ENCODE measurements around the gene LIMA1. TPM values are rescaled to one million over a fixed set of nuclear protein-coding genes. Genes with fewer than 3 reads are reported as not detected.
"Not testable (repeated sequence)": the region's sequence is repeated elsewhere in the genome, so short reads cannot be mapped to it uniquely, and the experiment has no call there.

The LIMA1 gene
- total RNA-seq, 4 donors from 2014 or later: 151 to 259 (median 243) TPM

DNA sequence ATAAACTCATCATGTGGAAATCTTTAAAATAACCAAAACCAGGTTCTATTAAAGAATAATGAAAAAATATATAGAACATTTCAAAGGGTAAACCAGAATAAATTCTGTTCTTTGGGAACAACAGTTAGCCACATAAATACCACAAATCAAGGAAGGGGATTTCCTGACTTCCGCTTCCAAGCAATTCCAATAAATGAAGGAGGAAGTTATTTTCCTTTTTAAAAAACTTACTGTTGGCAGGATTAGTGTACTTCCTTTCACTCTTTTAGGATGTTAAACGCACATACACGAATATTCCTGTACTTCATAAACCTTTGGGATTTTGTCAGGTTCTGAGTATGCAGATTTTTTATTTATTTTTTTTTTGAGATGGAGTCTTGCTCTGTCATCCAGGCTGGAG, 13.7 kb upstream of the LIMA1 start:
- in situ Hi-C loops (cut with MboI; ENCODE audit: low pct_ligation_motif_present in 1 of 4, low pct_unique_long_range_greater_than_20kb in 1 of 4, low sequenced_read_pairs in 3 of 4): no loop called here
- Histone ChIP-seq H3K4me1 (peaks cover 0 to 19% (median 4%) of the 10 kb centered on the region in 4 donors), H3K36me3 (no peaks in the 10 kb centered on the region), H3K4me3 (no peak overlapping the region), H3K27me3 (no peaks in the 10 kb centered on the region), H3K9me3 (no peaks in the 10 kb centered on the region), H3K27ac (peak overlapping the region; percentile 14 to 58 (median 32))
- TF ChIP-seq POLR2AphosphoS5 (IDR thresholded peaks at IDR 0.05): no peak
- TF ChIP-seq EP300 (IDR thresholded peaks at IDR 0.05; ENCODE audit: low read depth): no peak
- TF ChIP-seq, protein P1, sequence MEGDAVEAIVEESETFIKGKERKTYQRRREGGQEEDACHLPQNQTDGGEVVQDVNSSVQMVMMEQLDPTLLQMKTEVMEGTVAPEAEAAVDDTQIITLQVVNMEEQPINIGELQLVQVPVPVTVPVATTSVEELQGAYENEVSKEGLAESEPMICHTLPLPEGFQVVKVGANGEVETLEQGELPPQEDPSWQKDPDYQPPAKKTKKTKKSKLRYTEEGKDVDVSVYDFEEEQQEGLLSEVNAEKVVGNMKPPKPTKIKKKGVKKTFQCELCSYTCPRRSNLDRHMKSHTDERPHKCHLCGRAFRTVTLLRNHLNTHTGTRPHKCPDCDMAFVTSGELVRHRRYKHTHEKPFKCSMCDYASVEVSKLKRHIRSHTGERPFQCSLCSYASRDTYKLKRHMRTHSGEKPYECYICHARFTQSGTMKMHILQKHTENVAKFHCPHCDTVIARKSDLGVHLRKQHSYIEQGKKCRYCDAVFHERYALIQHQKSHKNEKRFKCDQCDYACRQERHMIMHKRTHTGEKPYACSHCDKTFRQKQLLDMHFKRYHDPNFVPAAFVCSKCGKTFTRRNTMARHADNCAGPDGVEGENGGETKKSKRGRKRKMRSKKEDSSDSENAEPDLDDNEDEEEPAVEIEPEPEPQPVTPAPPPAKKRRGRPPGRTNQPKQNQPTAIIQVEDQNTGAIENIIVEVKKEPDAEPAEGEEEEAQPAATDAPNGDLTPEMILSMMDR (IDR thresholded peaks at IDR 0.05): no peak
- TF ChIP-seq POLR2A (IDR thresholded peaks at IDR 0.05): no peak
- no peak for DNase-seq
- whole genome bisulfite sequencing, 2 donors (ENCODE audit: low coverage in 1 of 2): 27 to 40% methylated on average over 3 of the region's 3 CpGs
- intact Hi-C loops (cut with DNase I; ENCODE audit: low total_unique reads): no loop called here

DNA sequence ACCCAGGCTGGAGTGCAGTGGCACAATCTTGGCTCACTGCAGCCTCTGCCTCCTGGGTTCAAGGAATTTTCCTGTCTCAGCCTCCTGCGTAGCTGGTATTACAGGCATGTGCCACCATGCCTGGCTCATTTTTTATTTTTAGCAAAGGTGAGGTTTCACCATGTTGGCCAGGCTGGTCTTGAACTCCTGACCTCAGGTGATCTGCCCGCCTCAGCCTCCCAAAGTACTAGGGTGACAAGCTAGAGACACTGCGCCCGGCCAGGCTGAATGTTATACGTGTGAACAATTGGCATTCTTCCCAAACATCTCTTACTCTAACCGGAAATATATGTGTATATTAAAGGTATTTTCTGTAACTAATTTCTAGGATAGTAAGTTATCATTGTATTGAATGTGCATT, 13.2 kb upstream of the LIMA1 start:
- in situ Hi-C loops (cut with MboI; ENCODE audit: low pct_ligation_motif_present in 1 of 4, low pct_unique_long_range_greater_than_20kb in 1 of 4, low sequenced_read_pairs in 3 of 4) (no loop called here), intact Hi-C loops (cut with DNase I; ENCODE audit: low total_unique reads) (no loop called here)
- DNase-seq: no peak
- H3K9me3 ChIP-seq: no peaks in the 10 kb centered on the region
- H3K27me3 ChIP-seq: no peaks in the 10 kb centered on the region
- H3K27ac ChIP-seq: peak overlapping the region in 3 of 4 donors; percentile 14 to 58 (median 41)
- TF ChIP-seq EP300 (IDR thresholded peaks at IDR 0.05; ENCODE audit: low read depth): no peak
- 72 to 84% methylated on average over 4 to 6 of the region's 6 CpGs for WGBS, 2 donors (ENCODE audit: low coverage in 1 of 2)
- peaks cover 0 to 19% (median 4%) of the 10 kb centered on the region in 4 donors for H3K4me1 ChIP-seq
- H3K4me3 ChIP-seq: no peak overlapping the region
- no peaks in the 10 kb centered on the region for H3K36me3 ChIP-seq

DNA sequence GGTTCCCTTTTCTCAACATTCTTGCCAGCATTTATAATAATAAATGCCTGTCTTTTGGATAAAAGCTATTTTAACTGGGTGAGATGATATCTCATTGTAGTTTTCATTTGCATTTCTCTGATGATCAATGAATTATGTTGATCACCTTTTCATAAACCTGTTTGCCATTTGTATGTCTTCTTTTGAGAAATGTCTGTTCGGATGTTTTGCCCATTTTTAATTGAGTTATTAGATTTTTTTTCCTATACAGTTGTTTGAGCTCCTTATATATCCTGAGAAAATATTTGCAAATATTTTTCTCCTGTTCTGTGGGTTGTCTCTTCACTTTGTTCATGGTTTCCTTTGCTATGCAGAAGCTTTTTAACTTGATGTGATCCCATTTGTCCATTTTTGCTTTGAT, 8.1 kb upstream of the LIMA1 start:
- Histone ChIP-seq H3K4me3 (no peak overlapping the region), H3K36me3 (no peaks in the 10 kb centered on the region), H3K9me3 (no peaks in the 10 kb centered on the region), H3K27me3 (no peaks in the 10 kb centered on the region), H3K4me1 (no peaks in the 10 kb centered on the region), H3K27ac (no peak overlapping the region)
- WGBS, 2 donors (ENCODE audit: low coverage in 1 of 2): 100% methylated on average over 1 of the region's 1 CpG
- intact Hi-C loops (cut with DNase I; ENCODE audit: low total_unique reads) (no loop called here), in situ Hi-C loops (cut with MboI; ENCODE audit: low pct_ligation_motif_present in 1 of 4, low pct_unique_long_range_greater_than_20kb in 1 of 4, low sequenced_read_pairs in 3 of 4) (no loop called here)
- DNase-seq: no peak
- TF ChIP-seq POLR2AphosphoS5 (IDR thresholded peaks at IDR 0.05): no peak
- TF ChIP-seq, protein P1 (IDR thresholded peaks at IDR 0.05): no peak
- TF ChIP-seq EP300 (IDR thresholded peaks at IDR 0.05; ENCODE audit: low read depth): no peak
- TF ChIP-seq POLR2A (IDR thresholded peaks at IDR 0.05): no peak

DNA sequence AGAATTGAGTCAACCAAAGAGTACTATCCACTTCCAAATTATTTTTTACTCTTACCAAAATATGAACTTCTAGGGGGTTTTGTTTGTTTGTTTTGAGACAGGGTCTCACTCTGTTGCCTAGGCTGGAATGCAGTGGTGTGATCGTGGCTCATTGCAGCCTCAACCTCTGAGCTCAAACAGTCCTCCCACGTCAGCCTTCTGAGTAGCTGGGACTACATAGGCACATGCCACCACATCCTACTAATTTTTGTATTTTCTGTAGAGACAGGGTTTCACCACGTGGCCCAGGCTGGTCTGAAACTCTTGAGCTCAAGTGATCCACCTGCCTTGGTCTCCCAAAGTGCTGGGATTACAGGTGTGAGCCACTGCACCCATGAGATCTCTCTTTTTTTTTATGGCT, 7.4 kb upstream of the LIMA1 start:
- H3K9me3 ChIP-seq; DNase-seq; H3K27me3 ChIP-seq; H3K4me1 ChIP-seq; H3K27ac ChIP-seq; H3K36me3 ChIP-seq; in situ Hi-C loops (cut with MboI; ENCODE audit: low pct_ligation_motif_present in 1 of 4, low pct_unique_long_range_greater_than_20kb in 1 of 4, low sequenced_read_pairs in 3 of 4); intact Hi-C loops (cut with DNase I; ENCODE audit: low total_unique reads); H3K4me3 ChIP-seq: not testable (repeated sequence)
- WGBS, 2 donors (ENCODE audit: low coverage in 1 of 2): 71 to 85% methylated on average over 1 to 3 of the region's 3 CpGs

DNA sequence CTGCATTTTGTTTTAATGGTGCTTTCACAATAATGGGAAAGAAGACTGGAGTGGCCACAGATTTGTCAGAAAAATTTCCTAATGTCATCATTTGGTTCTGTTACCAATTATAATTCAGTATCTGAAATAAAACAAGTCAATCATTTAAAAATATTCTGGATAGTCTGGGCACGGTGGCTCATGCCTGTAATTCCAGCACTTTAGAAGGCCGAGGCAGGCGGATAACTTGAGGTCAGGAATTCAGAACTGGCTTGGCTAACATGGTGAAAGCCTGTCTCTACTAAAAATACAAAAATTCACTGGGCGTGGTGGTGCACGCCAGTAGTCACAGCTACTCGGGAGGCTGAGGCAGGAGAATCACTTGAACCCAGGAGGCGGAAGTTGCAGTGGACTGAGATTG, 4.0 kb upstream of the LIMA1 start:
- in situ Hi-C loops (cut with MboI; ENCODE audit: low pct_ligation_motif_present in 1 of 4, low pct_unique_long_range_greater_than_20kb in 1 of 4, low sequenced_read_pairs in 3 of 4): no loop called here
- no peak overlapping the region for H3K27ac ChIP-seq
- no peaks in the 10 kb centered on the region for H3K9me3 ChIP-seq
- H3K36me3 ChIP-seq: no peaks in the 10 kb centered on the region
- H3K4me3 ChIP-seq: no peak overlapping the region
- 84 to 87% methylated on average over 3 to 7 of the region's 7 CpGs for WGBS, 2 donors (ENCODE audit: low coverage in 1 of 2)
- DNase-seq: no peak
- TF ChIP-seq POLR2A (IDR thresholded peaks at IDR 0.05) (no peak), POLR2AphosphoS5 (IDR thresholded peaks at IDR 0.05) (no peak), EP300 (IDR thresholded peaks at IDR 0.05; ENCODE audit: low read depth) (no peak)
- TF ChIP-seq, protein P1 (IDR thresholded peaks at IDR 0.05): no peak
- no peaks in the 10 kb centered on the region for H3K27me3 ChIP-seq
- intact Hi-C loops (cut with DNase I; ENCODE audit: low total_unique reads): no loop called here
- peaks cover 3 to 30% (median 17%) of the 10 kb centered on the region in 4 donors for H3K4me1 ChIP-seq

Data from transverse colon (tissue), 4 donors.